Stimulated activated CD8-positive, alpha-beta memory T cell treated with anti-CD3 and anti-CD28 coated beads, Interleukin-7, amount 100 ng/mL, for 24 hours (primary cell): ENCODE results near the gene CREB1.
"Not testable (repeated sequence)": the region's sequence is repeated elsewhere in the genome, so short reads cannot be mapped to it uniquely, and the experiment has no call there.

ENCODE experiments used
- DNase-seq: peaks from one replicate; pipeline ENCODE4 v3.0.0-alpha.2; 2020; ENCODE audit warnings: low read depth

CREB1 gene

DNA sequence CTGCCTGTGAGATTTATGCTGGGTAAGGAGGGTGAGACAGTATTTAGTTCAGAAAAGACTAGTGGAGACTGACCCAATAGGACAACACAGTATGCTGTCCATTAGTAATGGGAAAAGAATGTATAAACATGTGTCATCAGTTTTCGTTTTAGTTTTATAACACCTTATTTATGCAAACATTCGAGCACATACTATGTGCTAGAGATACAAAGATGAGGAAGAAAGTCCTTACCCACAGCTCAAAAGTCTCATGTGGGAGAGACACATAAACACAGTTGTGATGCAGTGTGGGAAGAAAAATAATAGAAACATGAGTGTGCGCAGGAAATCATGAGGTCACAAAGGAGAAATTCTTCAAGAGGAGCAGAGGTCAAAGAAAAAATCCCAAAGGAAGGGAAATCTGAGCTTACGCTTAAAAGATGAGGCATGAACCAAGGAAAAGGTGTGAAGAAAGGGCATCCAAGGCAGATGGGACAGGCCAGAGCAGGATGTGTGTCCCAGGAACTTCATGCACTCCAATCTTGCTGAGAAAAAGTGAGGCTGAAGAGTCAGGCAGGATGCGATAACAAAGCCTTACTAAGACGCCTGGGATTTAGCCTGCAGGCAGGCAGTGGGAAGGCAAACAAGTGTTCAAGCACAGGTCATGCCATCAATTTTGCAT lies 87.4 kb downstream of the CREB1 start:
- DNase-seq: no peak

- no peak for DNase-seq
Observed at GRCh38 chr2:207619764-207620203, 90.0 kb downstream of the CREB1 start.

DNA sequence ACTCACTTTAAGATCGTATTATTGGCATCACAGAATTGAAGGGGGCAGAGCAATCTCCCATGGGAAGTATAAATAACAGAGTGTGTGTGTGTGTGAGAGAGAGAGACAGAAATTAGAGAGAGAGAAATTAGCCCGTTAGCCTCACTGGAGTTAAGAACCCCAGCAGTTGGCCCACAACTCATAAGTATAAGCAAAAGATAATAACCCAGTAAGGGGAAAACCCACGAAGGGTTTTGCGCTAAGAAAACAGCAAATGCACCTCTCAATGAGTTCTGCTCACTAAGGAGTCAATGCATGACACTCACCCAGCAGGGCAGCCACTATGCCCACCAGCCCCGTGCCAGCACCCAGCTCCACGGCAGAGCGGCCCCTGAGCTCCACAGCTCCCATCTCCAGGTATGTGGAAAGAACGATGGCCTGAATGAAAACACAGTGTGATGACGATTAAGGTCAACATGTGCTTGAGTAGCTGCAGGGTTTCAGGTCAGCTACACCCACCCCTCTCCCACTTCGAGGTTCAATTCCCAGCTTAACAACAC lies 91.8 kb downstream of the CREB1 start:
- no peak for DNase-seq

DNA sequence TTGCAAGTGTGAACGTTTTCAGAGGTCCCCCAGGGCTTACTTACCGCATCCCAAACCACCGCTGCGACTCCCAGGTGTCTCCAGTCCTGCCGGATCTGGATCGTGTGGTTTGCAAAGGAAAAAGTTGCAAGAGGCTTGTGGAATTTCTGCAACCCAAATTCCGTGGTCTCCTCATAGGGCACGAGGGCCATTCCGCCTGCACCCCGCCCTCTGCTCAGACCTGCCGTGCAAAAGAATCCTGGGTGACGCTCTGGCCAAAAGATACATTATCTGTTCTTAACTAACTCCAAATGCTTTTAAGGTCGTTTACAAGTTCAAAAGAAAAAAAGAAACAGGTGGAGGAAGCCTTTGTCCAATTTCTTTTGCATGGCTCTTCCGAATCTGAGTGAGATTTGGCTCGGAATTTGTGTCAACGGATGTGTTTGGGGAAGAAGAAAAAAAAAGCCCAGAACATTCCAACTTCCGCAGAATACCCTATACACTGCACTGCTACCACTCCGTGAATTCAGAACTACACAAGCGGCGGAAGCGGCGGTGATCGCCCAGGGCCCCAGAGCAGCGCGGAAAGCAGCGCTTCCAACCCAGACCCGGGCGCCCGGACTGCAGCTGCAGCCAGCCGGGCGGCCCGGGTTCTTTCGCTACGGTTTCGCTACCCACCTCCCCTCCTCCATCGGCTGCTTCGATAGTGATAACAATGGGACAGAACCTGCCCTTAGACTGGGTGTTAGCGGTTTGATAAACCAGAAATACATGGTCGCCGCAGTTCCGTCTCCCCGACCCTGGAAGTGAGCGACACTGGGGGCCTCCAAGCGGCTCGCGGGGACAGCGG lies 94.6 kb downstream of the CREB1 start:
- DNase-seq: no peak

DNA sequence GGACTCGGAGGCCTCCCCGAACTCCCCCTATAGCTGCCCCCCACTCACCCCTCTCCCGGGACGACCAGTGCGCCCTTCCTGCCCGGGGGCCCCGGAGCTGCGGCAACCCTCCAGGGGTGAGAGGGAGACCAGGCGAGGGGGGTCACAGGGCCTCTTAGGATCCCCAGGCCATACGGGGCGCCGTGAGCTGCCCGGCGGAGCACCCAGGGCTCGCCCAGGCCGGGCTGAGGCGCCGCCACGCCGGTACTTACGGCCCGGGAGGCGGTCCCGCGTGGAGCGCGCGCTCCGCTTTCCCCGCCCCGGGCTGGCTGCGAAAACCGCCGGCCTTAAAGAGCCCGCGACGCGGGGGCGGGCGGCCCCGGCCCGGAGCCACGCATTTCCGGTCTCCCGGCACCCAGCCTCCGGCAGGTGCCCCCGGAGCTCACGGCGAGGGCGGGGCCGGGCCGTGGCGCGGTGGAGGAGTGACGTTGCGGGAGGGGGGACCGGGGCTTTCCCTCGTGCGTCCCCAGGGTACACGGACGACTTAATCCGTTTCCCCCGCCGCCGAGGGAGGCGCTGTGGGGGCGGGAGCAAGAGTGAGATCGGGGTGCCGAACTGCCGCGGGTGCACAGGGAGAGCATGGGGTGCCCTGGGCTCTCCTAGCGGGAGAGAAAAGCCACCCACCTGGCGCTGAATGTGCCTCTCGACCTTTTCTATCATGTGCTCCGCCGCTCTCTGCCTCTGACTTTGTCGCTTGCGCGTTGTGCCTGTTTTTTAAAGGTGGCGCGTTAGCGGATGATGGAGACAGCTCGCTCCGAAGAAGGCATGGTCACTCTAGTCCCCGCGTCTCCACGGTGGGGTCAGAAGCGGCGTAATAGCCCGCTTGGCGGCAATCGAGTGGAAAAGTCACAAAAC lies 95.5 kb downstream of the CREB1 start, which contains the start of gene METTL21A:
METTL21A (minus strand) TSS at position 381 of the 894 bp plus-strand sequence. CDS start 1,019 bp downstream, outside the sequence.
- peak; percentile 81 for DNase-seq

DNA sequence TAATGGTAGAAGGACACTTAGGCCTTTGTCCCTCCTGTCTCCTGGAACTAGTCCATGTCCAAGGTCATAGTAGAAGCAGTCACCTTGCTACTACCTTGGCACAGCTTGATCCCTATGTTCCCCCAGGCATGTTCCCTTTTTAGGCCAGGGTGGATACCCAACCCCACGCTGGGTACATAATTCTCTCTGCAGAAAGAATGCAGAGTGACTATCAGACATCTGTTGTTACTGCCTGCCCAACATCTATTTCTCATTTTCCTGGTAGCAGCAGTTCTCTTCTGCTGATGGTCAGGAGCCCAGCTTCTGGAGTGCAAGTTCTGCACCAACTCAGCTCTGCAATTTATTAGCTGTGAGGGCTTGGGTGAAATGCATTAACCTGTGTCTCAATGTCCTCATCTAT lies 99.8 kb downstream of the CREB1 start:
- DNase-seq: no peak

GRCh38 chr2:207630491-207630890 lies 100.7 kb downstream of the CREB1 start:
- DNase-seq: no peak

- DNase-seq: no peak
Observed at GRCh38 chr2:207632575-207633493, 103.1 kb downstream of the CREB1 start.

GRCh38 chr2:207633686-207634085 lies 103.9 kb downstream of the CREB1 start:
- DNase-seq: no peak

DNA sequence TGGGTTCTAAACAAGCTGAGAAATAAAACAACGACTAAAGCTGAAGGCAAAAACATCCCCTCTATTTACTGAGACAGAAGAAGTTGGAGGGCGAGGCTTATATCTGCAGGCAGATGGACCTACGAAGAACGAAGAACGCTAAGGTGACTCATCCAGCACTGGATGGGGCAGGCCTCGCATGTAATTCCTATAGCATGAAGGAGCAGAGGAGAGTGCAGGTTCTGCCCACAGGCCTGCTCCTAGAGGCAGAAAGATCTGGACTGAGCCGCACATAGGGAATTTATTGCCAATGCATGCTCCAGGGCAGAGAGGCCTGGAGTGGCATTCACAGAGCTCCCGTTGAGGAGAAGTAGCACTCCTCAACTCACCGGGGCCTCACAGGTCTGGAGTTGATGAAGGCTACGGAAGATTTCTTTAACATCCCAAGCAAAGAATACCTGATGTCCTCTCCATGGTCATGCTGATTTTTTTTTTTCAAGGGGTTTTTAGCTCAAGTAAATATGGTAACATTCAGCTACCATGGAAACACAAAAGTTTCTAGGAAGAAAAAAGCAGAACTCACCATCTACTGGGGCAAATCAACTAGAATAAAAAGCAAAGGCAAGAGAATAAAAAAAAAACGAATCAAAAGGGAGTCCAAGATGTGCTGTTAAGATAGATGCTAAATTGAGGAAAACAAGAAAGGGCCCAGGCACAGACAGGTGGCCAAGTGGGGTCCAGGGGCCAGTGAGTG lies 105.9 kb downstream of the CREB1 start:
- no peak for DNase-seq

DNA sequence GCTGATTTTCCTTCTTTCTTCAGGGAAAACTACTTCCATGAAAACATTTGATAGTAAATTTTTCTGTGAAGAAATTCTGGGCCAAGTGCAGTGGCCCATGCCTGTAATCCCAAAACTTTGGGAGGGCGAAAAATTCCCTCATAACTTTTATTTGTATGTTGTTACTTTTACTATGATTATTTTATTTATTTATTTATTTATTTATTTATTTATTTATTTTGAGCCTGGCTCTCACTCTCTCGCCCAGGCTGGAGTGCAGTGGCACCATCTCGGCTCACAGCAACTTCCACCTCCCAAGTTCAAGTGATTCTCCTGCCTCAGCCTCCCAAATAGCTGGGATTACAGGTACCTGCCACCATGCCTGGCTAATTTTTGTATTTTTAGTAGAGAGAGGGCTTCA lies 109.5 kb downstream of the CREB1 start:
- not testable (repeated sequence) for DNase-seq

- no peak for DNase-seq
Observed at GRCh38 chr2:207640160-207640559, 110.4 kb downstream of the CREB1 start.

- no peak for DNase-seq
Observed at GRCh38 chr2:207640661-207641060, 110.9 kb downstream of the CREB1 start.

- DNase-seq: no peak
Observed at GRCh38 chr2:207643892-207644291, 114.1 kb downstream of the CREB1 start.

- DNase-seq: not testable (repeated sequence)
Observed at GRCh38 chr2:207646582-207646981, 116.8 kb downstream of the CREB1 start.
